Type B pancreatic cell (in vitro differentiated cells): Measurements from ENCODE around the gene SLC25A43. TPM values are rescaled to one million over a fixed set of nuclear protein-coding genes. Genes with fewer than 3 reads are reported as not detected.

Source experiments
- DNase-seq: peaks from one replicate; pipeline ENCODE4 v3.0.0; 2021; ENCODE audit warnings: mixed read lengths; ENCODE audit not compliant: unreplicated experiment; ENCODE audit errors: extremely low spot score
- H3K27ac Mint-ChIP-seq: 2 replicates; pipeline ENCODE4 v1.8.0; 2021; ENCODE audit warnings: mild to moderate bottlenecking, mixed read lengths
- H3K27me3 Mint-ChIP-seq: 2 replicates; pipeline ENCODE4 v1.8.0; 2021; ENCODE audit warnings: mixed read lengths
- H3K36me3 Mint-ChIP-seq: 2 replicates; pipeline ENCODE4 v1.8.0; 2021; ENCODE audit warnings: mixed read lengths
- H3K4me1 Mint-ChIP-seq: one replicate; pipeline ENCODE4 v1.8.0; 2021; ENCODE audit warnings: mixed read lengths; ENCODE audit not compliant: unreplicated experiment
- H3K4me3 Mint-ChIP-seq: 2 replicates; pipeline ENCODE4 v1.8.0; 2021; ENCODE audit warnings: mild to moderate bottlenecking, mixed read lengths
- H3K9me3 Mint-ChIP-seq: 2 replicates; pipeline ENCODE4 v1.8.0; 2021; ENCODE audit warnings: mixed read lengths
- CTCF ChIP-seq: fragments of 200-600 bp; sonication (generic); conservative IDR thresholded peaks from 2 replicates; pipeline ENCODE4 v1.5.0; 2021; ENCODE audit warnings: antibody characterized with exemption, mild to moderate bottlenecking
- total RNA-seq: library from RNA; stranded (reverse); gene quantifications from 2 replicates; pipeline ENCODE4 v1.2.1, GENCODE V29; 2021; ENCODE audit warnings: low replicate concordance

The SLC25A43 gene
- total RNA-seq, 1 donor from 2014 or later = 7.4 TPM

GRCh38 chrX:119465555-119465954 lies 66.4 kb downstream of the SLC25A43 start:
- Mint-ChIP-seq H3K27ac (no peak overlapping the region), H3K27me3 (no peaks in the 10 kb centered on the region), H3K36me3 (peaks cover 5% of the 10 kb centered on the region), H3K9me3 (no peaks in the 10 kb centered on the region), H3K4me3 (no peak overlapping the region), H3K4me1 (no peaks in the 10 kb centered on the region)
- peak; percentile 7 for DNase-seq
- no peak for TF ChIP-seq CTCF

GRCh38 chrX:119466970-119467369 lies 67.8 kb downstream of the SLC25A43 start:
- peaks cover 7% of the 10 kb centered on the region for H3K36me3 Mint-ChIP-seq
- H3K4me1 Mint-ChIP-seq = no peaks in the 10 kb centered on the region
- DNase-seq = peak; percentile 0
- no peak overlapping the region for H3K27ac Mint-ChIP-seq
- H3K4me3 Mint-ChIP-seq = peak overlapping the region; percentile 62
- H3K27me3 Mint-ChIP-seq = no peaks in the 10 kb centered on the region
- no peak for TF ChIP-seq CTCF
- H3K9me3 Mint-ChIP-seq = no peaks in the 10 kb centered on the region

DNA sequence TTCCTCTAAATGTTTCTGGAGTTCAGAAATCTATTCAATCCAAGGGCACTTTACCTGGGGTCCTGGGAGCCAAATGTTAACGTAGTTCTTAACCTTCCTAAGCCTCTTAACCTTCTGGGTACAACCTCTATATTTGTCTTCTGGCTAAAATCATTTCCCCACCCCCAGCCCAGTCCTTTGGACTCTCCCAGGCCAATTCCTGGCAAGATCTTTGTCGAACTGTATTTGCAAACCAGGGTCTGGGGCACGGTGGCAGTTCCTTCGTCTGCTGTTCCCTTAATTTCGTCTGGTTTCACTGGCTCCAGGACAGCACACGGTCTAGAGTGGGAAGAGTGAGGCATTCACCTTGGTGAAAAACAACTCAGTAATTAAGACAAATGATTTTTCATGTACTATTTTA lies 68.3 kb downstream of the SLC25A43 start:
- Mint-ChIP-seq H3K27me3 (no peaks in the 10 kb centered on the region), H3K27ac (no peak overlapping the region), H3K4me3 (no peak overlapping the region), H3K36me3 (peaks cover 7% of the 10 kb centered on the region), H3K4me1 (no peaks in the 10 kb centered on the region), H3K9me3 (no peaks in the 10 kb centered on the region)
- TF ChIP-seq CTCF = no peak
- peak; percentile 13 for DNase-seq

GRCh38 chrX:119467842-119468550 lies 68.9 kb downstream of the SLC25A43 start, which contains the start of gene SLC25A5:
Gene SLC25A5, plus strand, starts transcription at chrX:119468444. Its CDS starts 72 bp downstream, at chrX:119468516.
- Mint-ChIP-seq H3K9me3 (no peaks in the 10 kb centered on the region), H3K27me3 (no peaks in the 10 kb centered on the region), H3K4me1 (no peaks in the 10 kb centered on the region), H3K36me3 (peaks cover 7% of the 10 kb centered on the region), H3K4me3 (peak within 1 kb of the TSS; percentile 90), H3K27ac (peak within 1 kb of the TSS; percentile 86)
- no peak for TF ChIP-seq CTCF
- peak; percentile 83 for DNase-seq

DNA sequence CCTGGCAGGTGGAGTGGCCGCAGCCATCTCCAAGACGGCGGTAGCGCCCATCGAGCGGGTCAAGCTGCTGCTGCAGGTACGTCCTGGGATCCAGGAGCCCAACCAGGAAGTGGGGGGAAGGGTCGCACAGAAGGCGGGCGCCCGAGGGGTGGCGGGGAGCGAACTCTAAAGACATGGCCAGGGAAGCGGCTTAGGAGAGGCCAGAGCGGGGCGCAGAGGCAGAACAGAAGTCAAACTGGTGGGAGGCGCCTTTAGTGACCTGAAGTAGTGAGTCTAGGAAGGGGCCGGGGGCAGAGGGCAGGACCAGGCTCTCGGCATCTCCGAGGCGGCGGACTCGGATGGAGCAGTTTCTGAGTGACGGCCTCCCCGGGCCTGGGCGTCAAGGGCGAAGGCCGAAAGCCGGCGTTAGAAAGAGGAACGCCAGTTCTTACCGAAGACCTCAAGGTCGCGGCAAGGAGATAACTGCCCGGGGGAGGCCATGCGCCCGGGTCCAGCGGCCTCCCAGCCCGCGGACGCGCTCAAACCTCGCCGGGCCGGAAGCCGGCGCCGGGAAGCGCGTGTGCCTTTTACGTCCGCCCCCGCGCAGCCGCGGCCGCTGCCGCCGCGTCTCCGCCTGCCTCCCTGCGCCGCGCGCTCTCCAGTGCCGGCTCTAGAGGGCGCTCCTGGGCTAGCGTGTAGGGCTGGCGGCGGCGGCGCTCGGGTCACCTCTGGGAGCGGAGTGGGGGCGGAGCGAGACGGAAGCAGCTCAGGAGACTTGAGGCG lies 69.6 kb downstream of the SLC25A43 start:
- TF ChIP-seq CTCF = peak; percentile 79
- Mint-ChIP-seq H3K9me3 (no peaks in the 10 kb centered on the region), H3K4me3 (peak overlapping the region; percentile 90), H3K36me3 (peaks cover 7% of the 10 kb centered on the region), H3K27ac (peak overlapping the region; percentile 86), H3K27me3 (no peaks in the 10 kb centered on the region), H3K4me1 (no peaks in the 10 kb centered on the region)
- DNase-seq = peak; percentile 88
